Adrenal gland (tissue), 12 donors: ENCODE data around the gene ARHGEF2. TPM values are rescaled to one million over a fixed set of nuclear protein-coding genes. Genes with fewer than 3 reads are reported as not detected.
"Not testable (repeated sequence)": the region's sequence is repeated elsewhere in the genome, so short reads cannot be mapped to it uniquely, and the experiment has no call there.

Experiments used
- DNase-seq, 7 donors: peaks; one replicate each; pipeline ENCODE4 v3.0.0-alpha.2; 2019 to 2020
- H3K27ac ChIP-seq, 5 donors: fragments of 200-600 bp; sonication (generic) in 4 of 5; 1 replicate in 3 of 5; 2 replicates in 2 of 5; pipeline versions ENCODE4 v1.5.1 to v1.8.0; 2016 to 2020; ENCODE audit warnings: mild to moderate bottlenecking in 1 of 5
- H3K27me3 ChIP-seq: fragments of 200-600 bp; 2 replicates; pipeline ENCODE4 v1.8.0; 2021
- H3K36me3 ChIP-seq, 2 donors: fragments of 200-600 bp; replicated peaks in 1 of 2; 1 replicate in 1 of 2; 2 replicates in 1 of 2; pipeline versions ENCODE4 v1.5.1 to v1.8.0; 2018 to 2022
- H3K4me1 ChIP-seq, 2 donors: fragments of 200-600 bp; replicated peaks in 1 of 2; 1 replicate in 1 of 2; 2 replicates in 1 of 2; pipeline versions ENCODE4 v1.5.1 to v1.8.0; 2018 to 2021
- H3K4me3 ChIP-seq, 4 donors: fragments of 200-600 bp; sonication (generic) in 3 of 4; one replicate each; pipeline ENCODE4 v1.5.1; 2016 to 2018
- H3K9me3 ChIP-seq, 3 donors: fragments of 200-600 bp; sonication (generic) in 1 of 3; replicated peaks in 1 of 3; 1 replicate in 2 of 3; 2 replicates in 1 of 3; pipeline versions ENCODE4 v1.5.1 to v1.8.0; 2016 to 2021
- POLR2A ChIP-seq, 2 donors: fragments of 450-650 bp; IDR thresholded peaks; one replicate each; pipeline ENCODE4 v1.6.1; 2017; ENCODE audit warnings: antibody characterized with exemption in 2 of 2, mild to moderate bottlenecking in 2 of 2, moderate library complexity in 1 of 2
- WGBS, 4 donors: extraction: QIAGEN DNeasy Blood & Tissue Kit in 2 of 4; methylation state at CpG; one replicate each; pipeline versions ENCODE4 v1.1.5 to v1.1.7; 2013 to 2017; 5-methylcytosine and 5-hydroxymethylcytosine counted together
- intact Hi-C, 2 donors: fragments of 100-400 bp; cut with DNase I; formaldehyde crosslinking; loops; one replicate each; pipeline versions ENCODE4 v1.14.1 to v1.15.0; 2022 to 2023
- polyA plus RNA-seq, 3 donors: library from polyadenylated mRNA; stranded (reverse); fragments of 200-250 nt in 2 of 3; fragments of 350-450 nt in 1 of 3; fragmentation: Illumina TruSeq in 1 of 3; extraction: RNeasy Lipid Tissue Mini Kit (QIAGEN cat#74804) in 1 of 3; gene quantifications; one replicate each; pipeline ENCODE4 v1.2.3, GENCODE V29; 2013 to 2014
- total RNA-seq, 9 donors: library from RNA; depleted of rRNA in 4 of 9; stranded (reverse); fragments of >200 nt in 4 of 9; fragments of 120-200 nt in 1 of 9; fragmentation: NEBNext Ultra II Directional in 1 of 9; extraction: Animal tissue kit (Norgen Biotek cat#: 25700) in 1 of 9; gene quantifications; one replicate each; pipeline versions ENCODE4 v1.1.0 to v1.2.4, GENCODE V29; 2013 to 2023
- TF ChIP-seq, protein P1 (sequence below), 6 experiments: fragments of 450-650 bp in 4 of 6; fragments of 200-600 bp in 2 of 6; sonication (generic) in 1 of 6; IDR thresholded peaks; 1 replicate in 5 of 6; 2 replicates in 1 of 6; pipeline versions ENCODE4 v1.5.1 to v1.8.0; 2016 to 2021; ENCODE audit warnings: antibody characterized with exemption in 6 of 6, mild to moderate bottlenecking in 2 of 6, moderate library complexity in 1 of 6
- donor health status: healthy with polysubstance abuse.
- donor health status: Bipolar disorder and iron deficiency.
- donor health status: DM: yes; HTN: yes; CAD: no.
- donor health status: DM: no; HTN: no; CAD: no.
- donor health status: DM: no; HTN: no; CAD: no.
- donor health status: DM: yes; HTN: yes; CAD: no.

The ARHGEF2 gene
- total and polyA plus RNA-seq, 12 donors: 7.6 to 41.3 (median 29.8) TPM

DNA sequence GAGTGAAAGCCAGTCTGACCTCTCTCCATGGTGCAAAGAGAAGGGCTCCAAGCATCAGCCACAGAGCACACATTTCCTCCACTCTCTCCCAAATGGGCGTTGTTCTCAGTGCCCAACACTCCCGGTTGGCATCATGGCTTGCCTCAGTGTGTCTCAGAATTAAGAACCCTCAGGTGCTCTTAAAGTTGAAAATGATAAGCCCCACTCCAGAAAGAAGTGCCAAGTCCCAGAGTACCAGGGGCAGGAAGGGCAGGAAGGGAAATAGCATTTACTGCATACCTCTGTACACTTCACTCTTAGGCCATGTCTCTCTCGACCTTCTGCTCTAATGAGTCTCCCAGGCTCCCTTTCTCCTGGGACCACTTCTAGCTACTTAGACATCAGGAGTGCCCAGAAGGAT is 15.2 kb upstream of the ARHGEF2 start:
- H3K27ac ChIP-seq: no peak overlapping the region
- intact Hi-C loops: no loop called here
- no peaks in the 10 kb centered on the region for H3K27me3 ChIP-seq
- H3K4me1 ChIP-seq: peaks cover 7 to 20% of the 10 kb centered on the region in 2 donors
- WGBS, 4 donors: 75 to 85% (median 81%) methylated on average over 3 of the region's 3 CpGs
- no peaks in the 10 kb centered on the region for H3K9me3 ChIP-seq
- H3K36me3 ChIP-seq: no peaks in the 10 kb centered on the region
- H3K4me3 ChIP-seq: no peak overlapping the region
- TF ChIP-seq, protein P1, sequence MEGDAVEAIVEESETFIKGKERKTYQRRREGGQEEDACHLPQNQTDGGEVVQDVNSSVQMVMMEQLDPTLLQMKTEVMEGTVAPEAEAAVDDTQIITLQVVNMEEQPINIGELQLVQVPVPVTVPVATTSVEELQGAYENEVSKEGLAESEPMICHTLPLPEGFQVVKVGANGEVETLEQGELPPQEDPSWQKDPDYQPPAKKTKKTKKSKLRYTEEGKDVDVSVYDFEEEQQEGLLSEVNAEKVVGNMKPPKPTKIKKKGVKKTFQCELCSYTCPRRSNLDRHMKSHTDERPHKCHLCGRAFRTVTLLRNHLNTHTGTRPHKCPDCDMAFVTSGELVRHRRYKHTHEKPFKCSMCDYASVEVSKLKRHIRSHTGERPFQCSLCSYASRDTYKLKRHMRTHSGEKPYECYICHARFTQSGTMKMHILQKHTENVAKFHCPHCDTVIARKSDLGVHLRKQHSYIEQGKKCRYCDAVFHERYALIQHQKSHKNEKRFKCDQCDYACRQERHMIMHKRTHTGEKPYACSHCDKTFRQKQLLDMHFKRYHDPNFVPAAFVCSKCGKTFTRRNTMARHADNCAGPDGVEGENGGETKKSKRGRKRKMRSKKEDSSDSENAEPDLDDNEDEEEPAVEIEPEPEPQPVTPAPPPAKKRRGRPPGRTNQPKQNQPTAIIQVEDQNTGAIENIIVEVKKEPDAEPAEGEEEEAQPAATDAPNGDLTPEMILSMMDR (IDR thresholded peaks at IDR 0.05): no peak
- TF ChIP-seq POLR2A (IDR thresholded peaks at IDR 0.05): no peak
- DNase-seq: no peak

DNA sequence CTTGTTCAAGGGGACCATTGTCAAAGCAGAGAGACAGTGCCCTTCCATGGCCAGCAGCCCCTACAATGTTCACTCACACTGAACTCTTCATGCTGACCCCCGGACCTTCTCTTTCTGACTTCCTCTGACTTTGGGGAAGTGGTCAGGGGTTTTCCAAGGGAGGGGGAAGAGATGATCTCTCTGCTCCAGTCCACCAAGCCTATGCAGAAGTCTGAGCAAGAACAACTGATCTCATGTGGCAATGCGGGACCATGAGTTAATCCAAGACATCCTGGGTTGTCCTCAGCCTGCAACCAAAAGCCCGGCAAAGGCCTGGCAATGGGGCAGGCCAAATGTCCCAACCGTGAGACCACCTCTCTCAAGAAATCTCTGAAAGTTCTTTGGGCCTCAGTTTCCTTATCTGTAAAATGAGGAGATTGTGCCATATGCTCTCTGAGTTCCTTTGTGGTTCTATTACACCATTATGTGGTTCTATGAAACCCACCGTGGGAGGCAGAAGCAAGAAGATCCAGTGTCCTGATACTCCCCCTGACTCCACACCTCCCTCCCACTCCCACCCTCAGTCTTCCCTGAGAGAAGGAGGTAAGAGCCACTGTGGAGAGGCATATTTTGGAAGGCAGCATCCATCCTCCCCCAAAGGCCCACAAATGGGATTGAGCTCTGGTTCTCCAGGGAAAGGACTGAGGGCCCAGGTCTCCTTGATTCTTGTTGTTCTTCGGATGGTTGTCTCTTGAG is 11.8 kb upstream of the ARHGEF2 start:
- peak in 2 of 7 donors; percentile 47 to 52 for DNase-seq
- WGBS, 4 donors: 73 to 91% (median 80%) methylated on average over 5 to 6 of the region's 6 CpGs
- Histone ChIP-seq H3K36me3 (no peaks in the 10 kb centered on the region), H3K4me1 (peaks cover 7 to 20% of the 10 kb centered on the region in 2 donors), H3K9me3 (no peaks in the 10 kb centered on the region), H3K27ac (peak overlapping the region in 3 of 5 donors; percentile 63 to 80 (median 69)), H3K27me3 (no peaks in the 10 kb centered on the region), H3K4me3 (no peak overlapping the region)
- intact Hi-C loops: no loop called here
- TF ChIP-seq POLR2A (IDR thresholded peaks at IDR 0.05): no peak
- TF ChIP-seq, protein P1 (IDR thresholded peaks at IDR 0.05): no peak

DNA sequence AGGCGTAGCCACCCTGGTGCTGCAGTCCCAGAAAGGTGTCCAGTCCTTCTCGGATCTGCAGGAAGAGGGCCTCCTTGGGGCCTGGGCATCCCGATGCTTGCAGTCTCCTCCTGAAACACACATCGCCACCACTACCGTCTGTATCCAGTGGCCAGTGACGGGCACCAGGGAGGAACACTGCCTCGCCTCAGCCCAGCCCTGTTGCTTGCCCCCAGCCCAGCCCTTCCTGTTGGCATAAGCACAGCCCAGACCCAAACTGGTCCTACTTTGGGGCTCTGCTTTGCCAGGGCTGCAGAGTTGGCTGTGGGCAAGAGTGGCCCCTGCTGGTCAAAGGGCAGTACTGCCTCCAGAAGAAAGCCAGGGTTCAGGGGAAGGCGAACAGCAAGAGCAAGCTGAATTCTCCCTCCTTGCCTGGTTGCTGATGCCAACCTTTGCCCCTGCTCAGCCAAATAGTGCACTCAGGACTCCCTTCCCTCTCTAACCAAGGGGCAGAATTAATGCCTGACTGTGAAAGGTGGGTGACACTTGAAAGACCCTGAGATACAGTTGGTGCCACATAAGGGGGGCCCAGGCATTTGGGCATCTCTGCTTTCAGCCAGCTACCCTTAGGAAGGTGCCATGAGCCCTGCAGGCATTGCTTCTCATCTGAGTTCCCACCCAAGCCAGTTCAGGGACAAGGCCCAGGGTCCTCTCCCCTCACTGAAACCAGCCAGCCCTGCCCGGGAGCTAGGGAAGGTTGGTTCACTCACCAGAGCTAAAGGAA is 11.1 kb upstream of the ARHGEF2 start:
- peaks cover 7 to 20% of the 10 kb centered on the region in 2 donors for H3K4me1 ChIP-seq
- peak overlapping the region in 1 of 5 donors; percentile 45 for H3K27ac ChIP-seq
- H3K36me3 ChIP-seq: no peaks in the 10 kb centered on the region
- H3K4me3 ChIP-seq: peak overlapping the region in 1 of 4 donors; percentile 39
- 24 to 30% (median 28%) methylated on average over 5 to 9 of the region's 9 CpGs for WGBS, 4 donors
- TF ChIP-seq POLR2A (IDR thresholded peaks at IDR 0.05): no peak
- TF ChIP-seq, protein P1 (IDR thresholded peaks at IDR 0.05): peak; percentile 97 to 99 (median 98)
- intact Hi-C loops: loop anchor here (2.0 kb wide), 2 partner anchors 49 to 53 kb away; partner anchors contain the start of gene RXFP4 (in 1 of the 2)
- DNase-seq: peak; percentile 68 to 87 (median 76)
- H3K27me3 ChIP-seq: no peaks in the 10 kb centered on the region
- no peaks in the 10 kb centered on the region for H3K9me3 ChIP-seq

DNA sequence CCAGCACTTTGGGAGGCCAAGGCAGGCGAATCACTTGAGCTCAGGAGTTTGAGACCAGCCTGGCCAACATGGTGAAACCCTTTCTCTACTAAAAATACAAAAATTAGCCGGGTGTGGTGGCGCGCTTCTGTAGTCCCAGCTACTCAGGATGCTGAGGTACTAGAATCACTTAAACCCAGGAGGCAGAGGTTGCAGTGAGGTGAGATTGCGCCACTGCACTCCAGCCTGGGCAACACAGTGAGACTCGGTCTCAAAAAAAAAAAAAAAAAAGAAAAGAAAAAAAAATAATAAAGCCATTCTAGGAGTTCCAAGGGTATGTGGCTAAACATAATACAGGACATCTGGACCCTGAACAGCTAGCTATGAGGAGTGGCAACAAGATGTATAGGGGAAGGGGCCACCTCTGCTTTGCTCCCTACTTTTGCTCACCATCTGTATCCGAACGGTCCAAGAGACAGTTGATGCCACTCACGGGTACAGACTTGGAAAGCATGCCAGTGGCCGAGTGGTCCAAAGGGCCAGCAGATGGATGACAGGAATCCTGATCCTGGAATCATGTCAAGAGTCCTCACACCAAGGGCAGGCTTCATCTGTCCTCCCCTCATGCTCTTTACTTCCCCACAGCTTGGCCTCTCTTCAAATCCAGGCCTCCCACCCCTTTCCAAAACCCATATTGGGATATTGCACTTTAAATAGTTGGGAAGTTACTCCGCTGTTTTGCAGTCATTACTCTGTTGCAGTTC is 6.7 kb upstream of the ARHGEF2 start:
- H3K36me3 ChIP-seq, H3K4me3 ChIP-seq, H3K9me3 ChIP-seq, H3K27ac ChIP-seq, DNase-seq, intact Hi-C loops, H3K27me3 ChIP-seq: not testable (repeated sequence)
- WGBS, 4 donors: 84 to 87% (median 86%) methylated on average over 11 of the region's 11 CpGs
- H3K4me1 ChIP-seq: peaks cover 0 to 17% of the 10 kb centered on the region in 2 donors
